HG03280 (cell line): ENCODE data around the gene ATP2B1.

ENCODE experiments used
- ATAC-seq: cut with Tn5 transposase; IDR thresholded peaks from one replicate; pipeline ENCODE4 v1.9.1; 2021; ENCODE audit warnings: mild to moderate bottlenecking, moderate library complexity; ENCODE audit not compliant: unreplicated experiment

Gene ATP2B1

GRCh38 chr12:89544022-89544421 lies 164.6 kb downstream of the ATP2B1 start:
- ATAC-seq, result no peak

- peak; percentile 82 for ATAC-seq
Observed at GRCh38 chr12:89542912-89543592, 165.6 kb downstream of the ATP2B1 start.

- ATAC-seq, result no peak
Observed at GRCh38 chr12:89542236-89542635, 166.4 kb downstream of the ATP2B1 start.

DNA sequence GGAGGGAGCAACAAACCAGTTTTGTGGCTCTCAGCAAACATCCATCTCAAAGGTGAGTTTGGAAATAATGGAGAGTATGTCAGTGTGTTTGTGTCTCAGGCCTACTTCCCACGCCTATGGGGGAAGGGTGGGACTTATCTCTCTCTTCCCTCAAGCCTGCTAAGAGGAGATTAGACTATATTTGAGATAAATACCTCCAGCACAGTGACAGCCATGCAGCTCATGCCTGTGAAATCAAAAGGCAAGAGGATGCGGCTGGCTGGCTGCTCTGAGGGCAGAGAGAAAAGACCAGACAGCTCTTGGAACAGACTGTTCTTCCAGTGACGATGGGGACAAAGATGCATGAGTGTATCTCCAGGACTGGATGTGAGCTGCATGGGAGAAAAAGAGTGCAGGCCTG lies 168.1 kb downstream of the ATP2B1 start:
- ATAC-seq, result no peak

- peak; percentile 40 for ATAC-seq
Observed at GRCh38 chr12:89539426-89540223, 169.0 kb downstream of the ATP2B1 start.

- ATAC-seq, result no peak
Observed at GRCh38 chr12:89538897-89539296, 169.7 kb downstream of the ATP2B1 start.
